ENCODE data around the gene CPEB3. TPM values are rescaled to one million over a fixed set of nuclear protein-coding genes. Genes with fewer than 3 reads are reported as not detected.

The CPEB3 gene
- polyA plus RNA-seq, 2 of the 4 experiments (the other 2 are of a cell fraction), result 0.37 to 0.41 TPM

DNA sequence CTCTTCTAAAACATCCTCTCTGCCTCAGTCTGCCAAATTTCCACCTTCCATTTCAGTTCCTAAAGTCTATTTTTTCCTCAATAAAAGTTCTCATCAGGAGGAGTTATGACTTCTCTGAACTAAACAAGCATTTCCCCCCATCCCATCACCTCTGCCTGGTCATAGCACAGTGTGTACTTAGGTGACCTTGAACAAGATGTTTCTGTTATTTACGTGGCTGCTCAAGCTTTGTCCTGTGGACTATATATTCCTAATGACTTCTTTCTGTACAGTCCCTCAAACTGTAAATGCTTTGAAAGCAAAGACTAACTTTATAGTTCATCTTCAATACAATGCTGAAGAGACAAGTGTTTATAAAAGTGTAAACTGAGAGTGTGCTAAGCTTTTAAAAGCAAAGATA, 166.9 kb downstream of the CPEB3 start:
- peaks cover 47% of the 10 kb centered on the region for H3K4me1 ChIP-seq
- POLR2A ChIA-PET, result no interaction called here
- ATAC-seq, result 0 out of 6 replicates have a peak, but pooled peaks of 1 of the 2 experiments have one; percentile 23
- FAIRE-seq, result no peak
- H3K27ac ChIP-seq, result peak overlapping the region; percentile 3 to 45; a peak in 4 of 6 replicates
- DNase-seq (ENCODE audit: low read depth in 1 of 2, low spot score in 1 of 2), result no peak
- H3K4me3 ChIP-seq, result no peak overlapping the region
- 69% methylated on average over 1 of the region's 1 CpG for WGBS (ENCODE audit: missing lambda C conversion rate)
- peak overlapping the region; percentile 66 for H3K4me2 ChIP-seq
- no peaks in the 10 kb centered on the region for H3K9me3 ChIP-seq
- TF ChIP-seq, protein P1, sequence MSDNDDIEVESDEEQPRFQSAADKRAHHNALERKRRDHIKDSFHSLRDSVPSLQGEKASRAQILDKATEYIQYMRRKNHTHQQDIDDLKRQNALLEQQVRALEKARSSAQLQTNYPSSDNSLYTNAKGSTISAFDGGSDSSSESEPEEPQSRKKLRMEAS (IDR thresholded peaks at IDR 0.05), result no peak
- TF ChIP-seq RCOR1 (IDR thresholded peaks at IDR 0.05; ENCODE audit: low read depth, low read length), result no peak
- TF ChIP-seq CBX2 (IDR thresholded peaks at IDR 0.05; ENCODE audit: borderline replicate concordance, low read depth), result no peak
- TF ChIP-seq GATA3 (IDR thresholded peaks at IDR 0.05; ENCODE audit: borderline replicate concordance), result no peak
- no peak for TF ChIP-seq EP300 (IDR thresholded peaks at IDR 0.05)
- no peak for TF ChIP-seq ZFP36 (IDR thresholded peaks at IDR 0.05; ENCODE audit: borderline replicate concordance, partially characterized antibody)
- TF ChIP-seq FOXS1 (CRISPR knock-in tag; IDR thresholded peaks at IDR 0.05), result no peak
- no peak for TF ChIP-seq CHD4 (IDR thresholded peaks at IDR 0.05; ENCODE audit: borderline replicate concordance)
- no peak for TF ChIP-seq NR3C1 (IDR thresholded peaks at IDR 0.05)
- CTCF ChIA-PET, result interaction anchor here (1.0 kb wide), 1 partner anchor 136 kb away, joined by 4 read pairs; no protein-coding TSS in a partner anchor

DNA sequence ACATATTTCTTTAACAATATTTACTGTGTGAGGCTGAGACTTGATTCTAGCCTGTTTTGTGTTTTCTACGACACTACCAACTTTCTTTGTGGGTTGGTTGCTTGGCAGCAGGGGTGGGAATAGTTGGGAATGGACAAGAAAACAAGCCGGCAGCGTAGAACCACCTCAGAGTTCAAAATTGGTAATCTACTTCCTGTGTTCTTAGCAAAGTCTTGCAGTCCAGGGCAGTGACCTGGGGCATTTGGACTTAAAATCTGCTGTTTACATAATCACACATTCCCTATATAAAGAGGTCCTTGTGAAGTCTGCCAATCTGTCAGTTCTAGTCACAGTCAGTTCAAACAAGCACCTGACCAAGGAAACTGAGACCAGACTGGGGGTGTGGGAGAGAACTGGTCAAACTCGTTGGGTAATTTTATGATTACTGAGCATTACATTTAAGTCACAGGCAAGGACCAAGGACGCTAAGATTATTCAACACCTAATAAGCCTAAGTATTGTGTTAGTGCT, 167.9 kb downstream of the CPEB3 start:
- 73% methylated on average over 5 of the region's 5 CpGs for WGBS (ENCODE audit: missing lambda C conversion rate)
- Histone ChIP-seq H3K9me3 (no peaks in the 10 kb centered on the region), H3K4me1 (peaks cover 47% of the 10 kb centered on the region), H3K27ac (peak overlapping the region in 1 of 2 experiments; percentile 45; a peak in 1 of 6 replicates), H3K4me3 (no peak overlapping the region), H3K4me2 (peak overlapping the region; percentile 66; the same call in 2 of the 3 replicates)
- POLR2A ChIA-PET, result no interaction called here
- CTCF ChIA-PET, result interaction anchor here (1.1 kb wide), 1 partner anchor 14 kb away, joined by 3 read pairs; no protein-coding TSS in a partner anchor
- FAIRE-seq (no peak), DNase-seq (ENCODE audit: low read depth in 1 of 2, low spot score in 1 of 2) (no peak), ATAC-seq (no peak; a peak in 1 of 6 replicates)
- TF ChIP-seq, protein P2, sequence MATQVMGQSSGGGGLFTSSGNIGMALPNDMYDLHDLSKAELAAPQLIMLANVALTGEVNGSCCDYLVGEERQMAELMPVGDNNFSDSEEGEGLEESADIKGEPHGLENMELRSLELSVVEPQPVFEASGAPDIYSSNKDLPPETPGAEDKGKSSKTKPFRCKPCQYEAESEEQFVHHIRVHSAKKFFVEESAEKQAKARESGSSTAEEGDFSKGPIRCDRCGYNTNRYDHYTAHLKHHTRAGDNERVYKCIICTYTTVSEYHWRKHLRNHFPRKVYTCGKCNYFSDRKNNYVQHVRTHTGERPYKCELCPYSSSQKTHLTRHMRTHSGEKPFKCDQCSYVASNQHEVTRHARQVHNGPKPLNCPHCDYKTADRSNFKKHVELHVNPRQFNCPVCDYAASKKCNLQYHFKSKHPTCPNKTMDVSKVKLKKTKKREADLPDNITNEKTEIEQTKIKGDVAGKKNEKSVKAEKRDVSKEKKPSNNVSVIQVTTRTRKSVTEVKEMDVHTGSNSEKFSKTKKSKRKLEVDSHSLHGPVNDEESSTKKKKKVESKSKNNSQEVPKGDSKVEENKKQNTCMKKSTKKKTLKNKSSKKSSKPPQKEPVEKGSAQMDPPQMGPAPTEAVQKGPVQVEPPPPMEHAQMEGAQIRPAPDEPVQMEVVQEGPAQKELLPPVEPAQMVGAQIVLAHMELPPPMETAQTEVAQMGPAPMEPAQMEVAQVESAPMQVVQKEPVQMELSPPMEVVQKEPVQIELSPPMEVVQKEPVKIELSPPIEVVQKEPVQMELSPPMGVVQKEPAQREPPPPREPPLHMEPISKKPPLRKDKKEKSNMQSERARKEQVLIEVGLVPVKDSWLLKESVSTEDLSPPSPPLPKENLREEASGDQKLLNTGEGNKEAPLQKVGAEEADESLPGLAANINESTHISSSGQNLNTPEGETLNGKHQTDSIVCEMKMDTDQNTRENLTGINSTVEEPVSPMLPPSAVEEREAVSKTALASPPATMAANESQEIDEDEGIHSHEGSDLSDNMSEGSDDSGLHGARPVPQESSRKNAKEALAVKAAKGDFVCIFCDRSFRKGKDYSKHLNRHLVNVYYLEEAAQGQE (IDR thresholded peaks at IDR 0.05), result no peak
- TF ChIP-seq JUN (IDR thresholded peaks at IDR 0.05) (no peak), EHMT2 (IDR thresholded peaks at IDR 0.05; ENCODE audit: low read depth) (no peak), TFCP2L1 (CRISPR knock-in tag; IDR thresholded peaks at IDR 0.05) (no peak), FOSL2 (IDR thresholded peaks at IDR 0.05) (no peak), FOSL2 (CRISPR knock-in tag; IDR thresholded peaks at IDR 0.05) (no peak), MAFK (IDR thresholded peaks at IDR 0.05; ENCODE audit: partially characterized antibody) (no peak)
- TF ChIP-seq, protein P3, sequence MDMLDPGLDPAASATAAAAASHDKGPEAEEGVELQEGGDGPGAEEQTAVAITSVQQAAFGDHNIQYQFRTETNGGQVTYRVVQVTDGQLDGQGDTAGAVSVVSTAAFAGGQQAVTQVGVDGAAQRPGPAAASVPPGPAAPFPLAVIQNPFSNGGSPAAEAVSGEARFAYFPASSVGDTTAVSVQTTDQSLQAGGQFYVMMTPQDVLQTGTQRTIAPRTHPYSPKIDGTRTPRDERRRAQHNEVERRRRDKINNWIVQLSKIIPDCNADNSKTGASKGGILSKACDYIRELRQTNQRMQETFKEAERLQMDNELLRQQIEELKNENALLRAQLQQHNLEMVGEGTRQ (IDR thresholded peaks at IDR 0.05), result no peak

DNA sequence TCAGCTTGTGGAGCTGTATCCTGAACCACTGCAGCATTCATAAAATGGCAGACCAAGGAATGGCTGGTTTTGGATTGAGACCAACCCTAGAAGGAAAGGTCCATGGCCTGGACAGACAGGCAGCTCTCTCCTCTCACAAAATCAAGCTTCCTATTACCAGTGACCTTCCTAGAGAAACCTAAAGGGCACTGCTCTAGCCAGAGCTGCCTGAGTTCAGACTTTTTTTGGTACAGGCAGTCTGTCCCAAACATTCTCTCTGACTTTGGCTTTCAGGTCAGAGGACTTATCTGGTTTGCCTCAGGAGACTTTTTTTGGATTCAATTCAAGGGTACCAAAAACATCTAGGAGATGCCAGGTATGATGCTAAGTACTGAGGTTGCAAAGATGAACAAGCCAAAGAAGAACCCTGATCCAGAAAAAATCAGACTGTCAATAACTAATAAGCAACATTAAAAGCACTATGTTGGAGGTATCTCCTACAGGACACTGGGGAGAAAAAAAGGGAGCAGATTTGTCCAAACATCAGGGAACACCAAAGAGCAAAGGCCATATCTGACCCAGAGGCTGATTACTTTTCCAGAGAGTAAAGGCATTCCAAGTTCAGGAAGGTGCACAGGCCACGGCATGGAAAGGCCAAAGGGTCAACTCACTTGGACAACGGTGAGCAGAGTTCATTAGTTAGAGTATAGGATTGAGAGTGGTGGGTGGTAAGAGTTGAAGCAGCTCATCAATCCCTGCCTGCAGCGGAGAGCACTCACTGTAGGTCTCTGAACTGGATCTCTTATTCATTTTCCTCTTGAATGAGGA, 169.0 kb downstream of the CPEB3 start:
- DNase-seq (ENCODE audit: low read depth in 1 of 2, low spot score in 1 of 2) (no peak), ATAC-seq (no peak), FAIRE-seq (no peak)
- WGBS (ENCODE audit: missing lambda C conversion rate), result 53% methylated on average over 3 of the region's 3 CpGs
- ChIA-PET CTCF (interaction anchor here (0.9 to 1.1 kb wide), 2 partner anchors 9 to 13 kb away, joined by 3 read pairs; no protein-coding TSS in a partner anchor), POLR2A (no interaction called here)
- H3K4me2 ChIP-seq, result no peak overlapping the region
- peaks cover 47% of the 10 kb centered on the region for H3K4me1 ChIP-seq
- no peak overlapping the region for H3K4me3 ChIP-seq
- no peaks in the 10 kb centered on the region for H3K9me3 ChIP-seq
- H3K27ac ChIP-seq, result no peak overlapping the region
- TF ChIP-seq SMC3 (IDR thresholded peaks at IDR 0.05) (no peak), MAFK (IDR thresholded peaks at IDR 0.05; ENCODE audit: partially characterized antibody) (no peak), EHF (CRISPR knock-in tag; IDR thresholded peaks at IDR 0.05) (no peak)
- TF ChIP-seq, protein P3 (IDR thresholded peaks at IDR 0.05), result no peak
